Breast epithelium (tissue), 4 donors: ENCODE measurements around the gene STPG3. TPM values are rescaled to one million over a fixed set of nuclear protein-coding genes. Genes with fewer than 3 reads are reported as not detected.

Experiments
- DNase-seq, 2 donors: peaks; one replicate each; pipeline ENCODE4 v3.0.0-alpha.2; 2019; ENCODE audit warnings: low spot score in 2 of 2
- H3K27ac ChIP-seq, 2 donors: fragments of 200-600 bp; sonication (generic) in 1 of 2; one replicate each; pipeline ENCODE4 v1.5.1; 2016 to 2019; ENCODE audit warnings: mild to moderate bottlenecking in 1 of 2
- H3K27me3 ChIP-seq, 2 donors: fragments of 200-600 bp; sonication (generic) in 1 of 2; one replicate each; pipeline versions ENCODE4 v1.5.1 to v1.6.0; 2017 to 2019; ENCODE audit warnings: control low read depth in 1 of 2, mild to moderate bottlenecking in 1 of 2
- H3K36me3 ChIP-seq: fragments of 200-600 bp; one replicate; pipeline ENCODE4 v1.5.1; 2019
- H3K4me1 ChIP-seq, 2 donors: fragments of 200-600 bp; sonication (generic); one replicate each; pipeline ENCODE4 v1.5.1; 2016 to 2019; ENCODE audit warnings: control low read depth in 1 of 2
- H3K4me3 ChIP-seq, 3 donors: fragments of 200-600 bp; sonication (generic); 1 replicate in 2 of 3; 2 replicates in 1 of 3; pipeline ENCODE4 v1.5.1; 2016 to 2019; ENCODE audit warnings: mild to moderate bottlenecking in 3 of 3, moderate library complexity in 2 of 3
- H3K9me3 ChIP-seq, 2 donors: fragments of 200-600 bp; sonication (generic) in 1 of 2; one replicate each; pipeline ENCODE4 v1.5.1; 2016 to 2019; ENCODE audit warnings: control low read depth in 1 of 2
- POLR2A ChIP-seq: fragments of 450-650 bp; IDR thresholded peaks from one replicate; pipeline ENCODE4 v1.6.1; 2016; ENCODE audit warnings: antibody characterized with exemption, mild to moderate bottlenecking, moderate library complexity
- POLR2AphosphoS5 ChIP-seq, 3 donors: sonication (generic); formaldehyde crosslinking; IDR thresholded peaks; one replicate each; pipeline ENCODE4 v1.6.1; 2017; ENCODE audit warnings: antibody characterized with exemption in 3 of 3
- intact Hi-C: fragments of 100-400 bp; cut with DNase I; formaldehyde crosslinking; loops from one replicate; pipeline ENCODE4 v1.15.1; 2023; ENCODE audit warnings: low total_unique reads
- total RNA-seq, 3 donors: library from RNA; depleted of rRNA; stranded (reverse); fragments of >200 nt; gene quantifications; one replicate each; pipeline ENCODE4 v1.1.0, GENCODE V29; 2016
- TF ChIP-seq, protein P1 (sequence below), 3 donors: fragments of 450-650 bp; IDR thresholded peaks; one replicate each; pipeline ENCODE4 v1.5.1; 2016 to 2017; ENCODE audit warnings: antibody characterized with exemption in 3 of 3, mild to moderate bottlenecking in 3 of 3, moderate library complexity in 3 of 3

STPG3 gene
- total RNA-seq, result not detected

DNA sequence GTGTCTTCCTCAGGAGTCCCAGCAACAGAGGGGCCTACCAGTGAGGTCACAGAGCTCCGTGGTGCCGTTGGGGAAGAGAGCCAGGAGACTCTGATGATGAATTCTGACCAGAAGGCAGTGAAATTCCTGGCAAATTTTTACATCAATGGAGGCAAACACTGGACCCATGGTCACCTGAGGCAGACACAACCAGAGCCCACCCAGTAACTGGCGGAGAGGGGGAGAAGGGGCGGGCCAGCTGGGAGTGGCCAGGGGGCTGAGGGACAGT is at the start of gene STPG3:
Gene STPG3 (plus strand): TSS at position 93 of the 268 bp plus-strand sequence. CDS start 1 bp downstream, at position 94.
- no peaks in the 10 kb centered on the region for H3K9me3 ChIP-seq
- H3K4me3 ChIP-seq, result no peak within 1 kb of the TSS
- intact Hi-C loops, result loop anchor here (10.0 kb wide), 1 partner anchor 1876 kb away; no protein-coding TSS in a partner anchor
- no peaks in the 10 kb centered on the region for H3K27me3 ChIP-seq
- H3K4me1 ChIP-seq, result peaks cover 2 to 8% of the 10 kb centered on the region in 2 donors
- TF ChIP-seq POLR2AphosphoS5 (IDR thresholded peaks at IDR 0.05) (no peak), POLR2A (no peak)
- TF ChIP-seq, protein P1, sequence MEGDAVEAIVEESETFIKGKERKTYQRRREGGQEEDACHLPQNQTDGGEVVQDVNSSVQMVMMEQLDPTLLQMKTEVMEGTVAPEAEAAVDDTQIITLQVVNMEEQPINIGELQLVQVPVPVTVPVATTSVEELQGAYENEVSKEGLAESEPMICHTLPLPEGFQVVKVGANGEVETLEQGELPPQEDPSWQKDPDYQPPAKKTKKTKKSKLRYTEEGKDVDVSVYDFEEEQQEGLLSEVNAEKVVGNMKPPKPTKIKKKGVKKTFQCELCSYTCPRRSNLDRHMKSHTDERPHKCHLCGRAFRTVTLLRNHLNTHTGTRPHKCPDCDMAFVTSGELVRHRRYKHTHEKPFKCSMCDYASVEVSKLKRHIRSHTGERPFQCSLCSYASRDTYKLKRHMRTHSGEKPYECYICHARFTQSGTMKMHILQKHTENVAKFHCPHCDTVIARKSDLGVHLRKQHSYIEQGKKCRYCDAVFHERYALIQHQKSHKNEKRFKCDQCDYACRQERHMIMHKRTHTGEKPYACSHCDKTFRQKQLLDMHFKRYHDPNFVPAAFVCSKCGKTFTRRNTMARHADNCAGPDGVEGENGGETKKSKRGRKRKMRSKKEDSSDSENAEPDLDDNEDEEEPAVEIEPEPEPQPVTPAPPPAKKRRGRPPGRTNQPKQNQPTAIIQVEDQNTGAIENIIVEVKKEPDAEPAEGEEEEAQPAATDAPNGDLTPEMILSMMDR (IDR thresholded peaks at IDR 0.05), result no peak
- H3K27ac ChIP-seq, result no peak within 1 kb of the TSS
- H3K36me3 ChIP-seq, result no peaks in the 10 kb centered on the region
- no peak for DNase-seq

DNA sequence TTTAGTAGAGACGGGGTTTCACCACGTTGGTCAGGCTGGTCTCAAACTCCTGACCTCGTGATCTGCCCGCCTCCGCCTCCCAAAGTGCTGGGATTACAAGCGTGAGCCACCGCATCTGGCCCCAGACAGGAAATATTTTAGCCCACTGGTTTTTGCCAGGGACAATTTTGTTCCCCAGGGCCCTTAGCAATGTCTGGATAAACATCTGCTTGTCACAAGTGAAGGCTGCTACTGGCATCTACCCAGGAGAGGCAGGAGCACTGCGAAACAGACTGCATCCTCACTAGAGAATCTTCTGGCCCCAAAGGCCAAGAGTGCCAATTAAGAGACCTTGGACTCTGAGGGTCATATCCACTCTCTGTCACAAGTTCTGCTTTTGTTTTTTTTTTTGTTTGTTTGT is 48.1 kb upstream of the STPG3 start:
- TF ChIP-seq POLR2A, result no peak
- no peak for TF ChIP-seq POLR2AphosphoS5 (IDR thresholded peaks at IDR 0.05)
- TF ChIP-seq, protein P1 (IDR thresholded peaks at IDR 0.05), result no peak
- intact Hi-C loops, result no loop called here
- no peaks in the 10 kb centered on the region for H3K9me3 ChIP-seq
- no peak for DNase-seq
- H3K27ac ChIP-seq, result no peak overlapping the region
- no peak overlapping the region for H3K4me3 ChIP-seq
- H3K4me1 ChIP-seq, result peaks cover 19 to 45% of the 10 kb centered on the region in 2 donors
- no peaks in the 10 kb centered on the region for H3K27me3 ChIP-seq
- no peaks in the 10 kb centered on the region for H3K36me3 ChIP-seq

DNA sequence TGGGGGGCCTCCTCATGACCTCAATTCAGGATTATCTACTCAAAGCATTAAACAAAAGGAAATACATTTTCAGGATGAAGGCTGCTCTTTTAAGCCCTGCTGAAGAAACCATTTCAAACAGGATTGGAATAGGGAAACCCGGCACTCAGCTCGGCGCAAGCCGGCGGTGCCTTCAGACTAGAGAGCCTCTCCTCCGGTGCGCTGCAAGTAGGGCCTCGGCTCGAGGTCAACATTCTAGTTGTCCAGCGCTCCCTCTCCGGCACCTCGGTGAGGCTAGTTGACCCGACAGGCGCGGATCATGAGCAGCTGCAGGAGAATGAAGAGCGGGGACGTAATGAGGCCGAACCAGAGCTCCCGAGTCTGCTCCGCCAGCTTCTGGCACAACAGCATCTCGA is 46.4 kb upstream of the STPG3 start:
- DNase-seq, result no peak
- TF ChIP-seq, protein P1 (IDR thresholded peaks at IDR 0.05), result no peak
- no peak for TF ChIP-seq POLR2AphosphoS5 (IDR thresholded peaks at IDR 0.05)
- TF ChIP-seq POLR2A, result no peak
- no peaks in the 10 kb centered on the region for H3K27me3 ChIP-seq
- H3K9me3 ChIP-seq, result no peaks in the 10 kb centered on the region
- H3K4me1 ChIP-seq, result peaks cover 15 to 29% of the 10 kb centered on the region in 2 donors
- intact Hi-C loops, result loop anchor here (5.0 kb wide), 1 partner anchor 707 kb away; no protein-coding TSS in a partner anchor
- peak overlapping the region; percentile 89 to 92 for H3K27ac ChIP-seq
- H3K4me3 ChIP-seq, result peak overlapping the region; percentile 95 to 98 (median 98)
- no peaks in the 10 kb centered on the region for H3K36me3 ChIP-seq

DNA sequence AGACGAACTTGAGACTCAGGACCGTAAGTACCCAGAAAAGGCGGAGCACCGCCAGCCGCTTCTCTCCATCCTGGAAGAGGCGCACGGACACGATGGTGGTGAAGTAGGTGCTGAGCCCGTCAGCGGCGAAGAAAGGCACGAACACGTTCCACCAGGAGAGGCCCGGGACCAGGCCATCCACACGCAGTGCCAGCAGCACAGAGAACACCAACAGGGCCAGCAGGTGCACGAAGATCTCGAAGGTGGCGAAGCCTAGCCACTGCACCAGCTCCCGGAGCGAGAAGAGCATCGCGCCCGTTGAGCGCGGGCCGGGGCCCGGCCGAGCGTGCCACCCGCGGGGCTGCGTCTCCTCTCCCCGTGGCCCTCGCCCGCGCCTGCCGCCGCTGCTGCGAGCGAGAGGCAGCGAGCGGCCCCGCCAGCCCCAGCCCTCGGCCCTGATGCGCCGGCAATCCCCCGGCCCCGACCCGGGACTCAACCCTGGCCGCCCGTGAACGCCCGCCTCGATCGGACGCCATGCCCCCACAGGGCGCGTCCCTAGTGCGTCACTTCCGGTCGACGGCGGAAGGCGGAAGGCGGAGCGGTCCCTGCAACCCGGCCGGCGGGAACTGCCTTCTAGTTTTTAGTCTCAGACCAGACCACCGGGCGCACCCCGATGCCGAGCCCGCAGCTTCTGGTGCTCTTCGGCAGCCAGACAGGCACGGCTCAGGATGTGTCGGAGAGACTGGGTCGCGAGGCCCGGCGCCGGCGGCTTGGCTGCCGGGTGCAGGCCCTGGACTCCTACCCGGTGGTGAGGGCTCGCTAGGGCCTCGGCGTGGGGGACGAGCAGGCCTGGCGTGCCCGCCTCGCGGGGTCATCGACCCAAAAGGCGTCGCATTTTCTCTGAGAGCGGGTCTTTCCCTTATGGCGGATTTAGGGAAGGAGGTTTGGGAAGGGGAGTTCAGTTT is 45.7 kb upstream of the STPG3 start, which contains the start of the genes NDOR1 and TMEM203:
Gene NDOR1 (plus strand): TSS at position 575 of the 944 bp plus-strand sequence. CDS start 78 bp downstream, at position 653.
Gene TMEM203 (minus strand): TSS at position 523 of the 944 bp plus-strand sequence. CDS start 234 bp downstream, at position 289.
- Histone ChIP-seq H3K36me3 (no peaks in the 10 kb centered on the region), H3K9me3 (no peaks in the 10 kb centered on the region), H3K4me3 (peak within 1 kb of the TSS; percentile 95 to 98 (median 98)), H3K4me1 (peaks cover 13 to 29% of the 10 kb centered on the region in 2 donors), H3K27me3 (no peaks in the 10 kb centered on the region), H3K27ac (peak within 1 kb of the TSS; percentile 89 to 92)
- peak; percentile 79 to 93 for DNase-seq
- intact Hi-C loops, result loop anchor here (5.0 kb wide), 1 partner anchor 708 kb away; no protein-coding TSS in a partner anchor
- TF ChIP-seq POLR2A, result peak; percentile 65
- TF ChIP-seq, protein P1 (IDR thresholded peaks at IDR 0.05), result no peak
- peak; percentile 84 to 95 (median 94) for TF ChIP-seq POLR2AphosphoS5 (IDR thresholded peaks at IDR 0.05)

DNA sequence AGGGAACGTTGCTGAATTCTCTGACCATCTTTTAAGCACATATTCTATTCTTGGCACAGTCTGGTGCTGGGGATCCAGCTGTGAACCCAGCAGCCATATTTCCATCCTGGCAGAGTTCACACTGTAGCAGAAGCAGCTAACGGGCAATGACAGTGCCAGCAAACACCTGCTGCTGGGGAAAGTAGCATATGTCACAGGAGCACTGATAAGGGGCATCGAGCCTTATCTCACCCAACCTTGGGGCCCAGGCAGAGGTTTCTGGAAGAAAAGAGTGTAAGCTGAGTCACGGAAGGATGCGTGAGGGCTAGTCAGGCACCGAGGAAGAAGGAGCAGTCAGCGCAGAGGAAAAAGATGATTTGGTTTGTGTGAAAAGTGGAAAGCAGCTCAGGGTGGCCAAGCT is 44.5 kb upstream of the STPG3 start:
- Histone ChIP-seq H3K27me3 (no peaks in the 10 kb centered on the region), H3K4me3 (peak overlapping the region in 2 of 3 donors; percentile 95 to 98), H3K27ac (no peak overlapping the region), H3K9me3 (no peaks in the 10 kb centered on the region), H3K4me1 (peaks cover 13 to 29% of the 10 kb centered on the region in 2 donors), H3K36me3 (no peaks in the 10 kb centered on the region)
- no peak for DNase-seq
- TF ChIP-seq POLR2A (no peak), POLR2AphosphoS5 (IDR thresholded peaks at IDR 0.05) (no peak)
- TF ChIP-seq, protein P1 (IDR thresholded peaks at IDR 0.05), result no peak
- intact Hi-C loops, result loop anchor here (5.0 kb wide), 1 partner anchor 709 kb away; no protein-coding TSS in a partner anchor
